Lung (tissue), 12 donors: ENCODE measurements around the gene NXPH2. TPM values are rescaled to one million over a fixed set of nuclear protein-coding genes. Genes with fewer than 3 reads are reported as not detected.

Experiments
- ATAC-seq: fragments of 200-7000 bp; cut with Tn5 transposase; one replicate; pipeline ENCODE4 v1.9.1; 2020; ENCODE audit warnings: moderate number of reproducible peaks; ENCODE audit not compliant: insufficient read depth, low FRiP score
- DNase-seq, 3 donors: peaks; one replicate each; pipeline ENCODE4 v3.0.0-alpha.2; 2013 to 2017
- H3K27ac ChIP-seq, 2 donors: one replicate each; pipeline ENCODE4 v1.5.1; 2013; ENCODE audit warnings: mild to moderate bottlenecking in 2 of 2, moderate library complexity in 2 of 2, control low read depth in 1 of 2, inconsistent platforms in 1 of 2, low read depth in 1 of 2, low read length in 1 of 2
- H3K27me3 ChIP-seq, 3 donors: one replicate each; pipeline ENCODE4 v1.5.1; 2013; ENCODE audit warnings: low read length in 2 of 3; ENCODE audit not compliant: control insufficient read depth in 3 of 3, insufficient read depth in 3 of 3
- H3K36me3 ChIP-seq, 4 donors: one replicate each; pipeline ENCODE4 v1.5.1; 2013; ENCODE audit warnings: low read length in 4 of 4, mild to moderate bottlenecking in 1 of 4, moderate library complexity in 1 of 4; ENCODE audit not compliant: control insufficient read depth in 4 of 4, insufficient read depth in 4 of 4
- H3K4me1 ChIP-seq, 5 donors: one replicate each; pipeline ENCODE4 v1.5.1; 2013; ENCODE audit warnings: low read length in 5 of 5, mild to moderate bottlenecking in 2 of 5, moderate library complexity in 1 of 5; ENCODE audit not compliant: control insufficient read depth in 5 of 5, insufficient read depth in 5 of 5
- H3K4me3 ChIP-seq: one replicate; pipeline ENCODE4 v1.5.1; 2013; ENCODE audit warnings: mild to moderate bottlenecking, control low read depth, moderate library complexity
- H3K9ac ChIP-seq, 2 donors: one replicate each; pipeline ENCODE4 v1.5.1; 2013; ENCODE audit warnings: low read length in 2 of 2, control low read depth in 1 of 2; ENCODE audit not compliant: insufficient read depth in 1 of 2
- H3K9me3 ChIP-seq, 4 donors: one replicate each; pipeline ENCODE4 v1.5.1; 2013; ENCODE audit warnings: low read length in 3 of 4, mild to moderate bottlenecking in 1 of 4, moderate library complexity in 1 of 4; ENCODE audit not compliant: control insufficient read depth in 4 of 4, insufficient read depth in 3 of 4
- WGBS, 2 donors: extraction: QIAGEN DNeasy Blood & Tissue Kit; methylation state at CpG; one replicate each; pipeline ENCODE4 v1.1.7; 2013; 5-methylcytosine and 5-hydroxymethylcytosine counted together
- polyA plus RNA-seq, 2 donors: library from polyadenylated mRNA; stranded (reverse); fragments of 200-250 nt; gene quantifications; one replicate each; pipeline ENCODE4 v1.2.1, GENCODE V29; 2013
- total RNA-seq, 2 donors: library from RNA; depleted of rRNA in 1 of 2; stranded (reverse); fragments of >200 nt in 1 of 2; gene quantifications; one replicate each; pipeline ENCODE4 v1.2.1, GENCODE V29; 2014 to 2021
- TF ChIP-seq, protein P1 (sequence below): IDR thresholded peaks from 2 replicates; pipeline ENCODE4 v1.5.1; 2012; ENCODE audit warnings: mild to moderate bottlenecking; ENCODE audit errors: control extremely low read depth, extremely low read depth
- donor health status: control.
- donor health status: control.
- donor health status: Bipolar disorder and iron deficiency.
- donor health status: healthy.
- donor health status: DM: yes; HTN: yes; CAD: no.

NXPH2 gene
- total and polyA plus RNA-seq, 4 donors, result not detected

DNA sequence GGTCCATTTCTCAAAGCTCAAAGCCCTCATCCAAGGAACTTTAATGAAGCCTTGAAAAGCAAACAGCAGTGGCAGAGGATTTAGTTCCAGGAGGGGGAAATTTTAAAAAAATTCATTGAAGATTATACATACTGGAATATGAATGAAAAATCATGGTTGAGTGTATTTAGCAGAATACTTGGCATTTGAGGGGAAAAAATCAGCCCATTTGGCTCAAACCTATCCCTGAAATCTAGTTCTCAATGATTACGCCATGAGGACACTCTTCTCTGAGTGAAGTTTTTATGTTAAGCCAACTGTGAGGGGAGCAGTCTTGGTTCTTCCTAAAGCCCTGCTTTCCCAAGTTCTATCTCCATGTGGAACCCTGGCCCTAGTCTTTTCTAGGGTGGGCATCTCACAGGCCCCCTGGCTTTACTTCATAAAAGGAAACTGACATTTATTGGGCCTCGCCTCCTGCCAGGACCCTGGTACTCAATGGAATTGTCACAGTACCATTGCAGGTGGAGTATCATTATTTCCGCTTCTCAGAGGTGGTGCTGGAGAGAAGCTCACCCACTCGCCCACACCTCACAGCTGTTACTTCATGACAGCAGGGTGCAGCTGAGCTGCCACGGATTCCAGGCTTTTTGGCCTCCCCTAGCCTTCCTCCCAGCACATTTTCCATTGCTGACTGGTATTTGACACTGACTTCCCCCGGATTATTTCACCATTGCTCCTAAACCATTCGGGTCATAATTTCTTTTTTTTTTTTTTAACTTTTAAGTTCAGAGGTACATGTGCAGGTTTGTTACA, 56.8 kb downstream of the NXPH2 start:
- 83 to 89% methylated on average over 7 of the region's 7 CpGs for WGBS, 2 donors
- DNase-seq (peak in 2 of 3 donors; percentile 61 to 82), ATAC-seq (no peak)
- Histone ChIP-seq H3K4me1 (peaks cover 0 to 19% (median 4%) of the 10 kb centered on the region in 5 donors), H3K4me3 (no peak overlapping the region), H3K9me3 (no peaks in the 10 kb centered on the region), H3K27ac (no peak overlapping the region), H3K36me3 (no peaks in the 10 kb centered on the region), H3K27me3 (no peaks in the 10 kb centered on the region), H3K9ac (no peak overlapping the region)
- TF ChIP-seq, protein P1, sequence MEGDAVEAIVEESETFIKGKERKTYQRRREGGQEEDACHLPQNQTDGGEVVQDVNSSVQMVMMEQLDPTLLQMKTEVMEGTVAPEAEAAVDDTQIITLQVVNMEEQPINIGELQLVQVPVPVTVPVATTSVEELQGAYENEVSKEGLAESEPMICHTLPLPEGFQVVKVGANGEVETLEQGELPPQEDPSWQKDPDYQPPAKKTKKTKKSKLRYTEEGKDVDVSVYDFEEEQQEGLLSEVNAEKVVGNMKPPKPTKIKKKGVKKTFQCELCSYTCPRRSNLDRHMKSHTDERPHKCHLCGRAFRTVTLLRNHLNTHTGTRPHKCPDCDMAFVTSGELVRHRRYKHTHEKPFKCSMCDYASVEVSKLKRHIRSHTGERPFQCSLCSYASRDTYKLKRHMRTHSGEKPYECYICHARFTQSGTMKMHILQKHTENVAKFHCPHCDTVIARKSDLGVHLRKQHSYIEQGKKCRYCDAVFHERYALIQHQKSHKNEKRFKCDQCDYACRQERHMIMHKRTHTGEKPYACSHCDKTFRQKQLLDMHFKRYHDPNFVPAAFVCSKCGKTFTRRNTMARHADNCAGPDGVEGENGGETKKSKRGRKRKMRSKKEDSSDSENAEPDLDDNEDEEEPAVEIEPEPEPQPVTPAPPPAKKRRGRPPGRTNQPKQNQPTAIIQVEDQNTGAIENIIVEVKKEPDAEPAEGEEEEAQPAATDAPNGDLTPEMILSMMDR, result no peak

DNA sequence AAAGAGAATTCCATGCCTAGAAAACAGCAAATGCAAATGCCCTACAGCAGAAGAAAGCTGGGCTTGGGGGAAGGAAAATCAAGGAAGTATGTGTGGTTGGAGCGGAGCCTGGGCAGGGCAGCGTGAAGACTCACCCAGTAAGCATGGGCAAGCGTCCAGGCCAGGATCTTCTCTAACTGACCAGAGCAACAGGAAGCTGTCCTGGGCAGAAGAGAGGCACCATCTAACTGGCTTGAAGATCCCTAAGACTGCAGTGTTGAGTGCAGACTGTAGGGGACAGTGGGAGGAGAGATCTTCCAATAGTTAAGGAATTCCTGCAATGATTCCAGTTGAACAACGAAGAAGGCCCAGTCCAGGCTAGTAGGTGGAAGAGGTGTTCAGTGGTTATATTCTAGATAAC, 57.9 kb downstream of the NXPH2 start:
- H3K27me3 ChIP-seq, result no peaks in the 10 kb centered on the region
- no peak overlapping the region for H3K27ac ChIP-seq
- WGBS, 2 donors, result 83 to 89% methylated on average over 4 of the region's 4 CpGs
- DNase-seq (no peak), ATAC-seq (no peak)
- TF ChIP-seq, protein P1, result no peak
- H3K9ac ChIP-seq, result no peak overlapping the region
- no peaks in the 10 kb centered on the region for H3K36me3 ChIP-seq
- H3K9me3 ChIP-seq, result no peaks in the 10 kb centered on the region
- H3K4me3 ChIP-seq, result no peak overlapping the region
- H3K4me1 ChIP-seq, result peaks cover 0 to 19% (median 4%) of the 10 kb centered on the region in 5 donors

DNA sequence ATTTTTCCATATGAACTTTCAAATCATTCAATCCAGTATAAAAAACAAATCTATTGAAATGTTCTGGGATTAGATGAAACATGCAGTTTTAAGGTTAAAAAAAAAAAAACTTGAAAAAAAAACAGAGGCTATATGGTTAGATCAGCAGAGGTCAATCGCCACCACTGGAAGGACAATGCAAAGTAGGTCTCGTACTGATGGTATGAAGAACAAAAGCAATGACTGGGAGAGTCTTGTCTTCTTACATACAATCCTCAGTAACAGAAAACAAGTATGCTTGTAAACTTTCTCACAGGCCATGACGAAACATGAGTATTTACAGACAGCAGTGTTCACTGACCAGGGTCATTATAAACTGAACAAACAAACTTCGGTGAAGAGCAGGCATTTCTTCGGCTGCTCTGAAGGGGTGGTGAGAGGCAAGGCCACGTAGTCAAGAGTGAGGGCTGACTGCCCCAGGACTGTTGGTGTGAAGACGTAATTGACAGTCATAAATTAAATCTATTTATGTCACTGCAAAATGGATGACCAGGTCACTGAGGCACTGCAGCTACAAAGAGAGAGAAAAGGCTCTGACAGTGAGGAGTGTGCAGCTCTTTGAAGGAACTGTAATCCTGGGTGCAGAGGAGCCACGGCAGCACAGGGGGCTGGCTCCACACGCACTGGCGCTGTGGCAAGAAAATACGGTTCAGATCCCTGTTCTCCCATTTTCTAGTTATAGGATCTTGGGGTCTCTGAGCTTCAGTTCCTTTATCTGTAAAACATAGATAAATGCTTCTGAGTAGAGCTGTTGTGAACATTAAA, 60.0 kb downstream of the NXPH2 start:
- TF ChIP-seq, protein P1, result no peak
- Histone ChIP-seq H3K4me1 (peaks cover 0 to 17% (median 3%) of the 10 kb centered on the region in 5 donors), H3K4me3 (no peak overlapping the region), H3K27ac (no peak overlapping the region), H3K9ac (no peak overlapping the region), H3K27me3 (no peaks in the 10 kb centered on the region), H3K9me3 (no peaks in the 10 kb centered on the region), H3K36me3 (no peaks in the 10 kb centered on the region)
- WGBS, 2 donors, result 80 to 92% methylated on average over 11 of the region's 11 CpGs
- DNase-seq (no peak), ATAC-seq (no peak)
